ENCODE measurements around the gene GAPVD1. TPM values are rescaled to one million over a fixed set of nuclear protein-coding genes. Genes with fewer than 3 reads are reported as not detected.

Gene GAPVD1
- total RNA-seq, 1 experiment from 2014 or later, result 50.7 TPM

DNA sequence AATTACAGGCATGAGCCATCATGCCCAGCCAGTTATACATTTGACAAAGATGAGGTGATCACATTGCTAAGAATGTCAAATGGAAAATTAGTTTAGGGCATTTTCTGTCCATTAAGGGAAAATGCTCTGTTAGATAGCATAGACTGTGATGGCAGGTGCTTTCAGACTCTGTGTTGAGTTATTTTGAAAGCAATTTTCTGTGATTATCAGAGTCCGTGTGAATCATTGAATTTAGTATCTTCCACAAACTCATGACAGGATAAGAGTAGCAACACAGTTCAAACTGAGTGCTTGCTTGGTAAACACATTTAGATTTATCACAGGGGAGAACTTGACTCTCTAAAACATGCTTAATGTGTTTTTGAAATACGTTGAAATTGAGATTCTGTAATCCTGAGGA, 69.0 kb downstream of the GAPVD1 start:
- Histone ChIP-seq H3K4me2 (ENCODE audit: low read depth, low read length, poor library complexity, severe bottlenecking) (no peak overlapping the region), H3K9me2 (replicated peaks; ENCODE audit: insufficient read depth, low read length) (no peaks in the 10 kb centered on the region), H3K9me3 (ENCODE audit: low read length) (no peaks in the 10 kb centered on the region), H3K9ac (ENCODE audit: low read length) (no peak overlapping the region), H3K79me2 (ENCODE audit: low read length) (no peaks in the 10 kb centered on the region), H3K4me3 (ENCODE audit: low read length) (no peak overlapping the region), H4K20me1 (ENCODE audit: insufficient read depth, low read depth, low read length) (no peaks in the 10 kb centered on the region), H3K36me3 (ENCODE audit: insufficient read depth, low read length) (peaks cover 45% of the 10 kb centered on the region), H3K4me1 (ENCODE audit: low read length) (no peaks in the 10 kb centered on the region), H3K27ac (ENCODE audit: low read length) (no peak overlapping the region), H2AFZ (ENCODE audit: low read length) (no peak overlapping the region), H3K27me3 (ENCODE audit: low read length) (no peaks in the 10 kb centered on the region)
- no peak for DNase-seq

DNA sequence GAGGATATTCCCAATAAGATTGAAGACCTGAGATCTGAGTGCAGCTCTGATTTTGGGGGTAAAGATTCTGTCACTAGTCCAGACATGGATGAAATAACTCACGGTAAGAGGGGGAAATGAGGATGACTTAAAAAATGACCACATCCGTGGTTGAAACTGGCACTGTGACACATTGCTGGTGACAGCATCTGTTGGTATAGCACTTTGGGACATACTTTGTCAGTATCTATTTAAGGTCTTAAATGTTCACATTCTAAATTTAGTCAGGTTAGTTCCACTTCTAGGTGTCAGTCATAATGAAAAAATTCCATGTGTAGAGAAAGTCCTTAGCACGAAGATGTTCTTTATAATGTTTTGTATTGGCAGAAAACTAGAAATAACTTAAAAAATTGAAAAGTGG, 70.9 kb downstream of the GAPVD1 start:
- Histone ChIP-seq H3K4me1 (ENCODE audit: low read length) (no peaks in the 10 kb centered on the region), H3K4me2 (ENCODE audit: low read depth, low read length, poor library complexity, severe bottlenecking) (no peak overlapping the region), H3K9ac (ENCODE audit: low read length) (no peak overlapping the region), H3K27me3 (ENCODE audit: low read length) (no peaks in the 10 kb centered on the region), H3K27ac (ENCODE audit: low read length) (no peak overlapping the region), H3K4me3 (ENCODE audit: low read length) (no peak overlapping the region), H3K79me2 (ENCODE audit: low read length) (no peaks in the 10 kb centered on the region), H3K9me2 (replicated peaks; ENCODE audit: insufficient read depth, low read length) (no peaks in the 10 kb centered on the region), H3K36me3 (ENCODE audit: insufficient read depth, low read length) (peaks cover 41% of the 10 kb centered on the region), H2AFZ (ENCODE audit: low read length) (no peak overlapping the region), H3K9me3 (ENCODE audit: low read length) (no peaks in the 10 kb centered on the region), H4K20me1 (ENCODE audit: insufficient read depth, low read depth, low read length) (no peaks in the 10 kb centered on the region)
- no peak for DNase-seq

DNA sequence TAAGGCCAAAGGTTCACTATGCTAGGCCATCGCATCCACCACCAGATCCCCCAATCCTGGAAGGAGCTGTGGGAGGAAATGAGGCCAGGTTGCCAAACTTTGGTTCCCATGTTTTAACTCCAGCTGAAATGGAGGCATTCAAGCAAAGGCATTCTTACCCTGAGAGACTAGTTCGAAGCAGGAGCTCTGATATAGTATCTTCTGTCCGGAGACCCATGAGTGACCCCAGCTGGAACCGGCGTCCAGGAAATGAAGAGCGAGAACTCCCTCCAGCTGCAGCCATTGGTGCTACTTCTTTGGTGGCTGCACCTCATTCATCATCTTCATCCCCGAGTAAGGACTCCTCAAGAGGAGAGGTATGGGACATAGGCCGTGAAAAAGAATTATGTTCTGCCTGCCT, 75.6 kb downstream of the GAPVD1 start:
- no peak overlapping the region for H3K27ac ChIP-seq (ENCODE audit: low read length)

DNA sequence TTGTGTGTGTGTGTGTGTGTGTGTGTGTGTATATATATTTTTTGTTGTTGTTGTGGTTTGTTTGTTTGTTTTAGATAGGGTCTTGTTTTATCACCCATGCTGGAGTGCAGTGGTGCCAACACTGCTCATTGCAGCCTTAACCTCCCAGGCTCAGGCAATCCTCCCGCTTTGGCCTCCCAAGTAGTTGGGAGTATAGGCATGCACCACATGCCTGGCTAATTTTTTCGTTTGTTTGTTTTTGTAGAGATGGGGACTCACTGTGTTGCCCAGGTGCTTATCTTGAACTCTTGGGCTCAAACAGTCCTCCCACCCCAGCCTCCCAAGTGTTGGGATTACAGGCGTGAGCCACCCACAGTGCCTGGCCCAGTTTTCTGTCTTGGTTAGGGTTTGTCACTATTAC, 77.3 kb downstream of the GAPVD1 start:
- peaks cover 26% of the 10 kb centered on the region; the same call in 1 of the 2 replicates for H3K36me3 ChIP-seq (ENCODE audit: insufficient read depth, low read length)
- no peaks in the 10 kb centered on the region for H3K9me3 ChIP-seq (ENCODE audit: low read length)
- H3K4me3 ChIP-seq (ENCODE audit: low read length), result no peak overlapping the region

More for the DNA sequence above, 75.6 kb downstream of the GAPVD1 start:
- no peaks in the 10 kb centered on the region for H3K4me1 ChIP-seq (ENCODE audit: low read length)
- peaks cover 40% of the 10 kb centered on the region for H3K36me3 ChIP-seq (ENCODE audit: insufficient read depth, low read length)
- H3K4me3 ChIP-seq (ENCODE audit: low read length), result no peak overlapping the region
- H3K9ac ChIP-seq (ENCODE audit: low read length), result no peak overlapping the region
- no peak overlapping the region for H2AFZ ChIP-seq (ENCODE audit: low read length)
- H4K20me1 ChIP-seq (ENCODE audit: insufficient read depth, low read depth, low read length), result no peaks in the 10 kb centered on the region
- H3K27me3 ChIP-seq (ENCODE audit: low read length), result no peaks in the 10 kb centered on the region
- H3K9me3 ChIP-seq (ENCODE audit: low read length), result no peaks in the 10 kb centered on the region
- no peaks in the 10 kb centered on the region for H3K9me2 ChIP-seq (replicated peaks; ENCODE audit: insufficient read depth, low read length)
- no peak overlapping the region for H3K4me2 ChIP-seq (ENCODE audit: low read depth, low read length, poor library complexity, severe bottlenecking)
- no peaks in the 10 kb centered on the region for H3K79me2 ChIP-seq (ENCODE audit: low read length)
- DNase-seq, result no peak

DNA sequence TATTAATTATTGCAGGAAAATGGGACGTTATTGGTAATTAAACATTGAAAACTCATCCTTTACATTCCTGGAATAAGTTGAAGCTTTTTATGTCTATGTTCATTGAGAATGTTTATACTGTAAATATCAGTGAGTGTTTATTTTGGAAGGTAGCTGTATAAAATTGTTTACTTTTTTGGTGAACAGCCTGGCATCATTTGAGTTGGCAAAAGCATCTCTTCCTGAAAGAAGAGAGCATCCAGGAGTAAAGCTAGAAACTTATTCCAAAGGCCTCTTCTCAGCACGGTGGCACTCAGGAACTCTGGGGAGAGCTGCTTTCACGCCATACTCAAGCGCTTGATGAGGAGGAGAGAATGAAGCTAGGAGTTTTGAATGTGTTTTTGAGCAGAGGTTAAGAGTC, 79.9 kb downstream of the GAPVD1 start:
- Histone ChIP-seq H3K9ac (ENCODE audit: low read length) (no peak overlapping the region), H3K4me3 (ENCODE audit: low read length) (no peak overlapping the region), H3K4me1 (ENCODE audit: low read length) (no peaks in the 10 kb centered on the region), H3K9me3 (ENCODE audit: low read length) (no peaks in the 10 kb centered on the region), H3K4me2 (ENCODE audit: low read depth, low read length, poor library complexity, severe bottlenecking) (no peak overlapping the region), H3K9me2 (replicated peaks; ENCODE audit: insufficient read depth, low read length) (no peaks in the 10 kb centered on the region), H3K27me3 (ENCODE audit: low read length) (no peaks in the 10 kb centered on the region), H3K36me3 (ENCODE audit: insufficient read depth, low read length) (peaks cover 19% of the 10 kb centered on the region; the same call in 1 of the 2 replicates), H3K79me2 (ENCODE audit: low read length) (no peaks in the 10 kb centered on the region), H3K27ac (ENCODE audit: low read length) (no peak overlapping the region), H4K20me1 (ENCODE audit: insufficient read depth, low read depth, low read length) (no peaks in the 10 kb centered on the region), H2AFZ (ENCODE audit: low read length) (no peak overlapping the region)
- DNase-seq, result no peak

More for the DNA sequence above, 77.3 kb downstream of the GAPVD1 start:
- Histone ChIP-seq H3K27me3 (ENCODE audit: low read length) (no peaks in the 10 kb centered on the region), H3K27ac (ENCODE audit: low read length) (no peak overlapping the region), H3K79me2 (ENCODE audit: low read length) (no peaks in the 10 kb centered on the region), H4K20me1 (ENCODE audit: insufficient read depth, low read depth, low read length) (no peaks in the 10 kb centered on the region), H3K4me2 (ENCODE audit: low read depth, low read length, poor library complexity, severe bottlenecking) (no peak overlapping the region), H3K4me1 (ENCODE audit: low read length) (no peaks in the 10 kb centered on the region), H3K9ac (ENCODE audit: low read length) (no peak overlapping the region), H3K9me2 (replicated peaks; ENCODE audit: insufficient read depth, low read length) (no peaks in the 10 kb centered on the region), H2AFZ (ENCODE audit: low read length) (no peak overlapping the region)
- no peak for DNase-seq

DNA sequence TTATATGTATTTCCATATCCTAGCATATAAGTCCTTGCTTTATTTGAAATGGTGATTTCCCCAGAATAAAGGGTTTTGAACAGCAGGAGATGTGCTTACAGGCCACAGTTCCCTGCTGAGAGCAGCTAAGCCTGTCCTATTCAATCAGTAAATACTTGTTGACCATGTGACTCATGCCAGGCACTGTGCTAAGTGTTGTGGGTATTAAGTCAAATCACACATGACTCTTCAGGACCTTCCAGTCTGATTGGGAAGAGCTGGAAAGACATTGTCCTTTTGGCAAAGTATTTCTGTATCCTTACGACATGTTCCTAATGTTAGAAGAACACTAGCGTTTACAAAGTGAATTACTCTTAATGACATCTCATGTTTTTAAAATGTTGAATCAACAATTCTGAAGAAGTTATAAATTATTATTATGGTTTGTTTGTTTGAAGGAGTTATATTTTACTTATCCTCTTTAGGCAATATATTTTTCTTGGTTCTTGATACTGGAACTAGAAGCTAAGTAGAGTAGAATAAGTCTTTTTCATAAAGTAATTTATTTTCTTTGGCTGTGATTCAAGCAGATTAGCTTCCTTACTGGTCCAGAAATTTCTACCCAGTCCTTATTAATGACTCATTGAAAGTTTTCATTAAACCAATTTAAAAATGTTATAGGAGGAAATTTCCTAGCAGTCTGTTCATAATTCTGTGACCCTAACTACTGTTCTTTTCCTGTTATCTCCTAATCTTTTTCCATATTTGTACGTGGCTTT, 82.1 kb downstream of the GAPVD1 start:
- Histone ChIP-seq H3K27me3 (ENCODE audit: low read length) (no peaks in the 10 kb centered on the region), H3K36me3 (ENCODE audit: insufficient read depth, low read length) (peaks cover 25% of the 10 kb centered on the region), H3K27ac (ENCODE audit: low read length) (no peak overlapping the region), H3K9me2 (replicated peaks; ENCODE audit: insufficient read depth, low read length) (no peaks in the 10 kb centered on the region), H3K9ac (ENCODE audit: low read length) (no peak overlapping the region), H3K4me3 (ENCODE audit: low read length) (no peak overlapping the region), H3K79me2 (ENCODE audit: low read length) (no peaks in the 10 kb centered on the region), H3K4me1 (ENCODE audit: low read length) (no peaks in the 10 kb centered on the region), H2AFZ (ENCODE audit: low read length) (no peak overlapping the region), H3K9me3 (ENCODE audit: low read length) (no peaks in the 10 kb centered on the region), H4K20me1 (ENCODE audit: insufficient read depth, low read depth, low read length) (no peaks in the 10 kb centered on the region), H3K4me2 (ENCODE audit: low read depth, low read length, poor library complexity, severe bottlenecking) (no peak overlapping the region)
- no peak for DNase-seq

DNA sequence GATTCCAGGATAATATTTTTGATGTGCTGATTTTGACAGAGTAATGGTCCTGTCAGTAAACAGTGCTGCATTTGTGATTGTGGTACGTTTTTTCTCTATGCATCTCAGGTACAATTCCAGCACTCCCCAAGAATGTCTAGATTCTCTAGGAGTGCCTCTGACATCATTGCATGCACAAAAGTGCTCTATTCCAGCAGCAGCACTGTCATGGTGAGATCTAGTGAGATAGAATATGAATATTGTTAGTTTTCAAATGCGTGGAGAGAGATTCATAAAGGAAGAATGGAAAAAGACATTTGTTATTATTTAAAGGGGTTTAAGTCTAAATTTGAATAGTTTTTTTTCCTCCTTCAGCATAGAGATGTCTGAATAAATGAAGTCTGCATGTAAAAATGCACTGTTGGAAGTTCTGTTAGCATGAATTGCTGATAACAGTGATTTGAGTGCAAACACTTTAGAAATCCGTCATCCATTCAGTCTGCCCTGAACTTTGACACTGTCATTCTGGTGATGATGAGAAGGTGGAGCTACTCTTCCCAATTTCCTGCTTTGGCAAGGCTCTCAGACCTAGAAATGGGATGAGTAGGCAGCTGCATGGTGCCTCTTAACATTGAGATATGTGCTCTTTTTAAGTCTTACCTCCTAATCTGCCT, 84.6 kb downstream of the GAPVD1 start:
- Histone ChIP-seq H3K27ac (ENCODE audit: low read length) (no peak overlapping the region), H3K4me2 (ENCODE audit: low read depth, low read length, poor library complexity, severe bottlenecking) (no peak overlapping the region), H3K9ac (ENCODE audit: low read length) (no peak overlapping the region), H2AFZ (ENCODE audit: low read length) (no peak overlapping the region), H3K79me2 (ENCODE audit: low read length) (no peaks in the 10 kb centered on the region), H3K27me3 (ENCODE audit: low read length) (no peaks in the 10 kb centered on the region), H3K4me3 (ENCODE audit: low read length) (no peak overlapping the region), H3K9me3 (ENCODE audit: low read length) (no peaks in the 10 kb centered on the region), H3K36me3 (ENCODE audit: insufficient read depth, low read length) (peaks cover 48% of the 10 kb centered on the region), H3K9me2 (replicated peaks; ENCODE audit: insufficient read depth, low read length) (no peaks in the 10 kb centered on the region), H3K4me1 (ENCODE audit: low read length) (no peaks in the 10 kb centered on the region), H4K20me1 (ENCODE audit: insufficient read depth, low read depth, low read length) (no peaks in the 10 kb centered on the region)
- no peak for DNase-seq

DNA sequence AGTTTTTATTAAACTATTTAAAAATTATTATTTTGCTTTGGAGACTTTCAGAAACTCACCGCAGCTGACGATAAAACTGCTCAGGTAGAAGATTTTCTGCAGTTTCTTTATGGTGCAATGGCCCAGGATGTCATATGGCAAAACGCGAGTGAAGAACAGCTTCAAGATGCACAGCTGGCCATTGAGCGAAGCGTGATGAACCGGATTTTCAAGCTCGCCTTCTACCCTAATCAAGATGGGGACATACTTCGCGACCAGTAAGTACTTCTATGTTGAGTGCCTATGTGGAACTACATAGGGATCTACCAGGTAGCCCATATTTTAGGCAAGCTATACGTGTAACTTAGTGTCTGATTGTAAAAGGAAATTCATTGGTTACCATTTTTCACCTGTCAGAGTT, 94.0 kb downstream of the GAPVD1 start:
- no peaks in the 10 kb centered on the region for H3K9me2 ChIP-seq (replicated peaks; ENCODE audit: insufficient read depth, low read length)
- no peaks in the 10 kb centered on the region for H4K20me1 ChIP-seq (ENCODE audit: insufficient read depth, low read depth, low read length)
- H2AFZ ChIP-seq (ENCODE audit: low read length), result no peak overlapping the region
- no peak overlapping the region for H3K27ac ChIP-seq (ENCODE audit: low read length)
- H3K36me3 ChIP-seq (ENCODE audit: insufficient read depth, low read length), result peaks cover 24% of the 10 kb centered on the region
- H3K9me3 ChIP-seq (ENCODE audit: low read length), result no peaks in the 10 kb centered on the region
- no peak for DNase-seq
- H3K79me2 ChIP-seq (ENCODE audit: low read length), result no peaks in the 10 kb centered on the region
- H3K9ac ChIP-seq (ENCODE audit: low read length), result no peak overlapping the region
- no peak overlapping the region for H3K4me3 ChIP-seq (ENCODE audit: low read length)
- H3K4me1 ChIP-seq (ENCODE audit: low read length), result no peaks in the 10 kb centered on the region
- H3K27me3 ChIP-seq (ENCODE audit: low read length), result no peaks in the 10 kb centered on the region
- no peak overlapping the region for H3K4me2 ChIP-seq (ENCODE audit: low read depth, low read length, poor library complexity, severe bottlenecking)

Measured in Karpas-422 (cell line).